Omental fat pad (tissue), 4 donors: ENCODE measurements around the gene NOTCH1. TPM values are rescaled to one million over a fixed set of nuclear protein-coding genes. Genes with fewer than 3 reads are reported as not detected.

ENCODE experiments used
- ATAC-seq: fragments of 150-250 bp; one replicate; pipeline ENCODE4 v1.9.1; 2016; ENCODE audit warnings: mild to moderate bottlenecking, moderate library complexity; ENCODE audit not compliant: low FRiP score
- DNase-seq: peaks from one replicate; pipeline ENCODE4 v3.0.0-alpha.2; 2019; ENCODE audit warnings: low spot score
- CTCF ChIP-seq, 3 donors: fragments of 450-650 bp; IDR thresholded peaks; one replicate each; pipeline ENCODE4 v1.5.1; 2016 to 2017; ENCODE audit warnings: antibody characterized with exemption in 3 of 3, mild to moderate bottlenecking in 3 of 3, moderate library complexity in 2 of 3
- total RNA-seq, 4 donors: library from RNA; depleted of rRNA; stranded (reverse); fragments of >200 nt; gene quantifications; one replicate each; pipeline ENCODE4 v1.1.0, GENCODE V29; 2016

NOTCH1 gene
- total RNA-seq, 4 donors from 2014 or later, result 10.4 to 61.8 (median 55.1) TPM

GRCh38 chr9:136470792-136471469, 74.9 kb downstream of the NOTCH1 start:
- ATAC-seq (no peak), DNase-seq (no peak)
- no peak for TF ChIP-seq CTCF (IDR thresholded peaks at IDR 0.05)

- no peak for TF ChIP-seq CTCF (IDR thresholded peaks at IDR 0.05)
- no peak for DNase-seq
- no peak for ATAC-seq
These were observed 75.5 kb downstream of the NOTCH1 start for GRCh38 chr9:136470356-136470755.

- no peak for TF ChIP-seq CTCF (IDR thresholded peaks at IDR 0.05)
- DNase-seq (no peak), ATAC-seq (no peak)
These were observed 78.1 kb downstream of the NOTCH1 start for GRCh38 chr9:136467766-136468165.

- DNase-seq (no peak), ATAC-seq (no peak)
- no peak for TF ChIP-seq CTCF (IDR thresholded peaks at IDR 0.05)
These were observed 79.7 kb downstream of the NOTCH1 start for GRCh38 chr9:136466155-136466541.

GRCh38 chr9:136465500-136466154, 80.2 kb downstream of the NOTCH1 start:
- ATAC-seq (no peak), DNase-seq (no peak)
- no peak for TF ChIP-seq CTCF (IDR thresholded peaks at IDR 0.05)

GRCh38 chr9:136464241-136464640, 81.6 kb downstream of the NOTCH1 start:
- ATAC-seq (no peak), DNase-seq (no peak)
- TF ChIP-seq CTCF (IDR thresholded peaks at IDR 0.05), result no peak

GRCh38 chr9:136463578-136463977, 82.3 kb downstream of the NOTCH1 start:
- ATAC-seq (no peak), DNase-seq (no peak)
- no peak for TF ChIP-seq CTCF (IDR thresholded peaks at IDR 0.05)
